ENCODE results near the gene BYSL. TPM values are rescaled to one million over a fixed set of nuclear protein-coding genes. Genes with fewer than 3 reads are reported as not detected.

Gene BYSL
- total RNA-seq = 7.9 and 19.0 TPM in 2 replicates

GRCh38 chr6:41920921-41921711 is at the start of gene BYSL, which contains the start of gene MED20:
Gene BYSL (plus strand): TSS chr6:41921499. CDS start chr6:41921563, 64 bp downstream.
Gene MED20 (minus strand): TSS chr6:41921139. CDS start chr6:41921018, 121 bp downstream.

GRCh38 chr6:41895300-41896233 is 25.7 kb upstream of the BYSL start, which contains the start of gene USP49:
Gene USP49 (minus strand): TSS chr6:41895375. CDS start chr6:41806983, 88,392 bp downstream.

GRCh38 chr6:41941280-41942066 is 20.2 kb downstream of the BYSL start, which contains the start of gene CCND3:
Gene CCND3 (minus strand): TSS chr6:41941808. CDS start chr6:41941649, 159 bp downstream.

Other genes with a start within 250 kb of the BYSL start
- 3.4 and 5.0 TPM in 2 replicates for gene TFEB, start 185.9 kb upstream of the BYSL start, total RNA-seq
- gene PGC, start 174.1 kb upstream of the BYSL start, total RNA-seq = not detected in 2 replicates
- gene FRS3, start 141.6 kb upstream of the BYSL start, total RNA-seq = 0.56 and 0.77 TPM in 2 replicates
- 0.19 and 0.56 TPM in 2 replicates for gene PRICKLE4, start 140.7 kb upstream of the BYSL start, total RNA-seq
- gene TOMM6, start 133.8 kb upstream of the BYSL start, total RNA-seq = 63.4 and 147 TPM in 2 replicates
- gene USP49, start 26.1 kb upstream of the BYSL start, total RNA-seq = 1.3 and 2.8 TPM in 2 replicates
- 20.9 and 25.1 TPM in 2 replicates for gene MED20, start 360 bp upstream of the BYSL start, total RNA-seq
- gene CCND3, start 20.3 kb downstream of the BYSL start, total RNA-seq = 11.6 and 32.8 TPM in 2 replicates
- 10.1 and 11.9 TPM in 2 replicates for gene TAF8, start 129.0 kb downstream of the BYSL start, total RNA-seq
- 0.28 and 1.2 TPM in 2 replicates for gene C6orf132, start 221.1 kb downstream of the BYSL start, total RNA-seq

All from regular cardiac myocyte (primary cell).